Neural progenitor cell (in vitro differentiated cells): Measurements from ENCODE around the gene RAB11FIP5. TPM values are rescaled to one million over a fixed set of nuclear protein-coding genes. Genes with fewer than 3 reads are reported as not detected.

Experiments
- DNase-seq: peaks from one replicate; pipeline ENCODE4 v3.0.0-alpha.2; 2016; ENCODE audit warnings: low spot score
- H2AFZ ChIP-seq: fragments of 200-600 bp; sonication (generic); replicated peaks from 2 replicates; pipeline ENCODE4 v1.6.1; 2016; ENCODE audit warnings: antibody characterized with exemption
- H3F3A ChIP-seq: fragments of 200-600 bp; sonication (generic); 2 replicates; pipeline ENCODE4 v1.6.1; 2016; ENCODE audit warnings: antibody characterized with exemption, low read depth
- H3K27ac ChIP-seq: fragments of 200-600 bp; sonication (generic); 2 replicates; pipeline ENCODE4 v1.5.1; 2016; ENCODE audit warnings: mild to moderate bottlenecking
- H3K27me3 ChIP-seq: fragments of 200-600 bp; sonication (generic); 2 replicates; pipeline ENCODE4 v1.6.1; 2016; ENCODE audit warnings: mild to moderate bottlenecking, moderate library complexity
- H3K36me3 ChIP-seq: fragments of 200-600 bp; sonication (generic); 2 replicates; pipeline ENCODE4 v1.5.1; 2016
- H3K4me1 ChIP-seq: fragments of 200-600 bp; sonication (generic); 2 replicates; pipeline ENCODE4 v1.6.1; 2016; ENCODE audit warnings: mixed run types
- H3K4me2 ChIP-seq: fragments of 200-600 bp; sonication (generic); 2 replicates; pipeline ENCODE4 v1.6.1; 2016
- H3K4me3 ChIP-seq: fragments of 200-600 bp; sonication (generic); 2 replicates; pipeline ENCODE4 v1.5.1; 2016
- H3K79me2 ChIP-seq: fragments of 200-600 bp; sonication (generic); 2 replicates; pipeline ENCODE4 v1.6.1; 2016; ENCODE audit warnings: low read depth
- H3K9ac ChIP-seq: fragments of 200-600 bp; sonication (generic); 2 replicates; pipeline ENCODE4 v1.6.1; 2016
- H3K9me3 ChIP-seq: fragments of 200-600 bp; sonication (generic); 2 replicates; pipeline ENCODE4 v1.5.1; 2016; ENCODE audit warnings: low read depth
- H4K20me1 ChIP-seq: fragments of 200-600 bp; sonication (generic); 2 replicates; pipeline ENCODE4 v1.6.1; 2016; ENCODE audit warnings: low read depth
- H3K27ac Mint-ChIP-seq: 3 replicates; pipeline ENCODE4 v1.8.0; 2021; ENCODE audit warnings: mixed read lengths
- H3K27me3 Mint-ChIP-seq: 2 replicates; pipeline ENCODE4 v1.8.0; 2022; ENCODE audit warnings: low read depth, mild to moderate bottlenecking, inconsistent platforms, moderate library complexity, mixed read lengths; ENCODE audit not compliant: insufficient read depth
- H3K36me3 Mint-ChIP-seq: 3 replicates; pipeline ENCODE4 v1.8.0; 2021; ENCODE audit warnings: mixed read lengths
- H3K4me1 Mint-ChIP-seq: 3 replicates; pipeline ENCODE4 v1.8.0; 2021; ENCODE audit warnings: mixed read lengths
- H3K4me3 Mint-ChIP-seq: 3 replicates; pipeline ENCODE4 v1.8.0; 2021; ENCODE audit warnings: mild to moderate bottlenecking, moderate library complexity, mixed read lengths
- H3K9me3 Mint-ChIP-seq: 3 replicates; pipeline ENCODE4 v1.8.0; 2020; ENCODE audit warnings: mixed read lengths
- EZH2 ChIP-seq: fragments of 200-600 bp; sonication (generic); IDR thresholded peaks from 2 replicates; pipeline ENCODE4 v1.6.1; 2017; ENCODE audit warnings: antibody characterized with exemption, mild to moderate bottlenecking, moderate library complexity
- EZH2phosphoT487 ChIP-seq: fragments of 200-600 bp; sonication (generic); IDR thresholded peaks from 2 replicates; pipeline ENCODE4 v1.6.1; 2017; ENCODE audit warnings: antibody characterized with exemption
- total RNA-seq: library from RNA; depleted of rRNA; stranded (reverse); fragments of >200 nt; gene quantifications from 2 replicates; pipeline ENCODE4 v1.2.3, GENCODE V29; 2015; ENCODE audit warnings: low replicate concordance
- TF ChIP-seq, protein P1 (sequence below): fragments of 200-600 bp; sonication (generic); IDR thresholded peaks from 2 replicates; pipeline ENCODE4 v1.5.1; 2017; ENCODE audit warnings: antibody characterized with exemption, mild to moderate bottlenecking

RAB11FIP5 gene
- total RNA-seq, 1 donor from 2014 or later: 4.2 TPM

- no peak overlapping the region for H3K4me2 ChIP-seq
- Mint-ChIP-seq H3K4me3 (no peak overlapping the region), H3K27ac (no peak overlapping the region), H3K9me3 (peaks cover 2% of the 10 kb centered on the region), H3K36me3 (no peaks in the 10 kb centered on the region), H3K27me3 (peaks cover 14% of the 10 kb centered on the region), H3K4me1 (no peaks in the 10 kb centered on the region)
- no peak overlapping the region for H3K9ac ChIP-seq
- H2AFZ ChIP-seq: no peak overlapping the region
- H3K79me2 ChIP-seq: no peaks in the 10 kb centered on the region
- H3K36me3 ChIP-seq: no peaks in the 10 kb centered on the region
- TF ChIP-seq EZH2phosphoT487 (no peak), EZH2 (no peak)
- TF ChIP-seq, protein P1, sequence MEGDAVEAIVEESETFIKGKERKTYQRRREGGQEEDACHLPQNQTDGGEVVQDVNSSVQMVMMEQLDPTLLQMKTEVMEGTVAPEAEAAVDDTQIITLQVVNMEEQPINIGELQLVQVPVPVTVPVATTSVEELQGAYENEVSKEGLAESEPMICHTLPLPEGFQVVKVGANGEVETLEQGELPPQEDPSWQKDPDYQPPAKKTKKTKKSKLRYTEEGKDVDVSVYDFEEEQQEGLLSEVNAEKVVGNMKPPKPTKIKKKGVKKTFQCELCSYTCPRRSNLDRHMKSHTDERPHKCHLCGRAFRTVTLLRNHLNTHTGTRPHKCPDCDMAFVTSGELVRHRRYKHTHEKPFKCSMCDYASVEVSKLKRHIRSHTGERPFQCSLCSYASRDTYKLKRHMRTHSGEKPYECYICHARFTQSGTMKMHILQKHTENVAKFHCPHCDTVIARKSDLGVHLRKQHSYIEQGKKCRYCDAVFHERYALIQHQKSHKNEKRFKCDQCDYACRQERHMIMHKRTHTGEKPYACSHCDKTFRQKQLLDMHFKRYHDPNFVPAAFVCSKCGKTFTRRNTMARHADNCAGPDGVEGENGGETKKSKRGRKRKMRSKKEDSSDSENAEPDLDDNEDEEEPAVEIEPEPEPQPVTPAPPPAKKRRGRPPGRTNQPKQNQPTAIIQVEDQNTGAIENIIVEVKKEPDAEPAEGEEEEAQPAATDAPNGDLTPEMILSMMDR: no peak
- no peak overlapping the region for H3K27ac ChIP-seq
- H3F3A ChIP-seq: no peaks in the 10 kb centered on the region
- no peak for DNase-seq
- H3K4me3 ChIP-seq: no peak overlapping the region
- no peaks in the 10 kb centered on the region for H3K9me3 ChIP-seq
- H3K27me3 ChIP-seq: no peaks in the 10 kb centered on the region
- no peaks in the 10 kb centered on the region for H3K4me1 ChIP-seq
- no peaks in the 10 kb centered on the region for H4K20me1 ChIP-seq
Observed at GRCh38 chr2:73141896-73142295, 29.1 kb upstream of the RAB11FIP5 start.

GRCh38 chr2:73135236-73135635 lies 22.5 kb upstream of the RAB11FIP5 start:
- H3K36me3 ChIP-seq: no peaks in the 10 kb centered on the region
- H4K20me1 ChIP-seq: no peaks in the 10 kb centered on the region
- Mint-ChIP-seq H3K36me3 (no peaks in the 10 kb centered on the region), H3K9me3 (peaks cover 2% of the 10 kb centered on the region), H3K27me3 (peaks cover 6% of the 10 kb centered on the region), H3K27ac (no peak overlapping the region), H3K4me1 (no peaks in the 10 kb centered on the region), H3K4me3 (no peak overlapping the region)
- H3K9me3 ChIP-seq: no peaks in the 10 kb centered on the region
- H3K9ac ChIP-seq: no peak overlapping the region
- no peak overlapping the region for H3K4me2 ChIP-seq
- no peaks in the 10 kb centered on the region for H3K4me1 ChIP-seq
- no peak overlapping the region for H2AFZ ChIP-seq
- DNase-seq: no peak
- H3K4me3 ChIP-seq: no peak overlapping the region
- TF ChIP-seq EZH2phosphoT487 (no peak), EZH2 (no peak)
- TF ChIP-seq, protein P1: no peak
- H3K27me3 ChIP-seq: no peaks in the 10 kb centered on the region
- H3K27ac ChIP-seq: no peak overlapping the region
- H3K79me2 ChIP-seq: no peaks in the 10 kb centered on the region
- no peaks in the 10 kb centered on the region for H3F3A ChIP-seq

- Mint-ChIP-seq H3K27ac (peak overlapping the region; percentile 63), H3K4me3 (no peak overlapping the region), H3K27me3 (peaks cover 7% of the 10 kb centered on the region), H3K9me3 (peaks cover 2% of the 10 kb centered on the region), H3K4me1 (no peaks in the 10 kb centered on the region), H3K36me3 (no peaks in the 10 kb centered on the region)
- no peak overlapping the region for H3K9ac ChIP-seq
- DNase-seq: no peak
- no peaks in the 10 kb centered on the region for H3F3A ChIP-seq
- no peaks in the 10 kb centered on the region for H3K4me1 ChIP-seq
- no peaks in the 10 kb centered on the region for H4K20me1 ChIP-seq
- no peaks in the 10 kb centered on the region for H3K36me3 ChIP-seq
- H3K4me3 ChIP-seq: no peak overlapping the region
- H3K79me2 ChIP-seq: no peaks in the 10 kb centered on the region
- H3K27ac ChIP-seq: no peak overlapping the region
- TF ChIP-seq, protein P1: no peak
- TF ChIP-seq EZH2phosphoT487 (no peak), EZH2 (no peak)
- H3K4me2 ChIP-seq: no peak overlapping the region
- H3K27me3 ChIP-seq: no peaks in the 10 kb centered on the region
- H2AFZ ChIP-seq: no peak overlapping the region
- no peaks in the 10 kb centered on the region for H3K9me3 ChIP-seq
Observed at GRCh38 chr2:73134471-73134870, 21.7 kb upstream of the RAB11FIP5 start.
